ENCODE results near the gene HBZ.

DNA sequence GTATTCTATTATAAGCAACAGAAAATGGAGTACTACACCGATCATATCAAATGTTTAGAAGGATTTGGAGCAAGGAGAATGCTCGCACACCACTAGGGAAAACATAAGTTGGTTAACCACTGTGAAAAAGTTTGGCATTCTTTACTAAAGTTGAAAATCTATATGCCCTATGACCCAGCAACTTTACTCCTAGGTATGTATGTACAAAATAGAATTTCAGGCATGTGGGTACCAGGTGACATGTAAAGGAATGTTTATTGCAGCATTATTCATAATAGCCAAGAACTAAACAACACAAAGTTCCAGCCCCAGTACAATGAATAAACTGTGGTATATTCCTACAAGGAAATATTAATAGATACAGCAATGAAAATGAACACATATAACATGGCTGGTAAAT, 5.8 kb upstream of the HBZ start:
- TF ChIP-seq, protein P1, sequence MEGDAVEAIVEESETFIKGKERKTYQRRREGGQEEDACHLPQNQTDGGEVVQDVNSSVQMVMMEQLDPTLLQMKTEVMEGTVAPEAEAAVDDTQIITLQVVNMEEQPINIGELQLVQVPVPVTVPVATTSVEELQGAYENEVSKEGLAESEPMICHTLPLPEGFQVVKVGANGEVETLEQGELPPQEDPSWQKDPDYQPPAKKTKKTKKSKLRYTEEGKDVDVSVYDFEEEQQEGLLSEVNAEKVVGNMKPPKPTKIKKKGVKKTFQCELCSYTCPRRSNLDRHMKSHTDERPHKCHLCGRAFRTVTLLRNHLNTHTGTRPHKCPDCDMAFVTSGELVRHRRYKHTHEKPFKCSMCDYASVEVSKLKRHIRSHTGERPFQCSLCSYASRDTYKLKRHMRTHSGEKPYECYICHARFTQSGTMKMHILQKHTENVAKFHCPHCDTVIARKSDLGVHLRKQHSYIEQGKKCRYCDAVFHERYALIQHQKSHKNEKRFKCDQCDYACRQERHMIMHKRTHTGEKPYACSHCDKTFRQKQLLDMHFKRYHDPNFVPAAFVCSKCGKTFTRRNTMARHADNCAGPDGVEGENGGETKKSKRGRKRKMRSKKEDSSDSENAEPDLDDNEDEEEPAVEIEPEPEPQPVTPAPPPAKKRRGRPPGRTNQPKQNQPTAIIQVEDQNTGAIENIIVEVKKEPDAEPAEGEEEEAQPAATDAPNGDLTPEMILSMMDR (IDR thresholded peaks at IDR 0.05) = no peak
- TF ChIP-seq POLR2AphosphoS5 (IDR thresholded peaks at IDR 0.05) = no peak
- TF ChIP-seq POLR2A (IDR thresholded peaks at IDR 0.05) = no peak
